GM23248 (cell line): ENCODE measurements around the gene RALBP1.

Experiments used
- EZH2 ChIP-seq: fragments of 200-600 bp; sonication (generic); IDR thresholded peaks from 2 replicates; pipeline ENCODE4 v1.6.1; 2018; ENCODE audit warnings: antibody characterized with exemption, mild to moderate bottlenecking; ENCODE audit not compliant: insufficient read depth, poor library complexity, severe bottlenecking
- EZH2phosphoT487 ChIP-seq: fragments of 200-600 bp; sonication (generic); IDR thresholded peaks from 2 replicates; pipeline ENCODE4 v1.6.1; 2018; ENCODE audit warnings: antibody characterized with exemption, moderate library complexity, mild to moderate bottlenecking, low read depth; ENCODE audit not compliant: insufficient read depth

- TF ChIP-seq EZH2 (no peak), EZH2phosphoT487 (no peak)
These were observed 38.3 kb upstream of the RALBP1 start for GRCh38 chr18:9437021-9437437.
